ENCODE measurements around the gene ASPM. TPM values are rescaled to one million over a fixed set of nuclear protein-coding genes. Genes with fewer than 3 reads are reported as not detected.
"Not testable (repeated sequence)": the region's sequence is repeated elsewhere in the genome, so short reads cannot be mapped to it uniquely, and the experiment has no call there.

The ASPM gene
- total RNA-seq, 4 donors from 2014 or later, result under 0.01 to 3.2 (median 1.7) TPM

- DNase-seq (ENCODE audit: low spot score) (no peak), ATAC-seq (ENCODE audit: low FRiP score) (no peak)
- TF ChIP-seq CTCF (IDR thresholded peaks at IDR 0.05), result no peak
Observed at GRCh38 chr1:197103300-197103699, 43.2 kb downstream of the ASPM start.

- DNase-seq (ENCODE audit: low spot score) (no peak), ATAC-seq (ENCODE audit: low FRiP score) (no peak)
- TF ChIP-seq CTCF (IDR thresholded peaks at IDR 0.05), result no peak
Observed at GRCh38 chr1:197101978-197102377, 44.5 kb downstream of the ASPM start.

GRCh38 chr1:197100677-197101076 is 45.8 kb downstream of the ASPM start:
- no peak for DNase-seq (ENCODE audit: low spot score)
- no peak for ATAC-seq (ENCODE audit: low FRiP score)
- TF ChIP-seq CTCF (IDR thresholded peaks at IDR 0.05), result no peak

- ATAC-seq (ENCODE audit: low FRiP score) (no peak), DNase-seq (ENCODE audit: low spot score) (no peak)
- TF ChIP-seq CTCF (IDR thresholded peaks at IDR 0.05), result no peak
Observed at GRCh38 chr1:197099444-197099843, 47.0 kb downstream of the ASPM start.

- ATAC-seq (ENCODE audit: low FRiP score), result not testable (repeated sequence)
Observed at GRCh38 chr1:197096971-197097370, 49.5 kb downstream of the ASPM start.

GRCh38 chr1:197096137-197096536 is 50.3 kb downstream of the ASPM start:
- DNase-seq (ENCODE audit: low spot score), result no peak
- no peak for ATAC-seq (ENCODE audit: low FRiP score)

More at GRCh38 chr1:197096971-197097370, 49.5 kb downstream of the ASPM start:
- not testable (repeated sequence) for DNase-seq (ENCODE audit: low spot score)

GRCh38 chr1:197093226-197093885 is 53.1 kb downstream of the ASPM start:
- ATAC-seq (ENCODE audit: low FRiP score), result no peak
- DNase-seq (ENCODE audit: low spot score), result no peak
- TF ChIP-seq CTCF (IDR thresholded peaks at IDR 0.05), result no peak

More at GRCh38 chr1:197096137-197096536, 50.3 kb downstream of the ASPM start:
- TF ChIP-seq CTCF (IDR thresholded peaks at IDR 0.05), result no peak

All from omental fat pad (tissue), 4 donors.